Measurements from ENCODE around the gene LRFN4. TPM values are rescaled to one million over a fixed set of nuclear protein-coding genes. Genes with fewer than 3 reads are reported as not detected.

LRFN4 gene
- total RNA-seq, 2 donors from 2014 or later = 12.4 to 23.0 TPM

GRCh38 chr11:66845876-66846212 is 11.0 kb upstream of the LRFN4 start:
- Histone ChIP-seq H3K4me1 (ENCODE audit: control insufficient read depth in 1 of 2, low read depth in 2 of 2) (peaks cover 17 to 28% of the 10 kb centered on the region in 2 donors), H3K9me3 (no peaks in the 10 kb centered on the region), H3K27me3 (replicated peaks; ENCODE audit: insufficient read depth) (no peaks in the 10 kb centered on the region), H3K36me3 (peaks cover 16% of the 10 kb centered on the region), H3K27ac (no peak overlapping the region), H3K4me3 (no peak overlapping the region)
- TF ChIP-seq CTCF (IDR thresholded peaks at IDR 0.05) = no peak
- ATAC-seq (ENCODE audit: insufficient number of reproducible peaks, low FRiP score, low read depth) = no peak
- no peak for DNase-seq (ENCODE audit: low spot score)

- no peak for TF ChIP-seq CTCF (IDR thresholded peaks at IDR 0.05)
- no peaks in the 10 kb centered on the region for H3K27me3 ChIP-seq (replicated peaks; ENCODE audit: insufficient read depth)
- ATAC-seq (ENCODE audit: insufficient number of reproducible peaks, low FRiP score, low read depth) (no peak), DNase-seq (ENCODE audit: low spot score) (no peak)
- no peak overlapping the region for H3K4me3 ChIP-seq
- peaks cover 16% of the 10 kb centered on the region for H3K36me3 ChIP-seq
- H3K4me1 ChIP-seq (ENCODE audit: control insufficient read depth in 1 of 2, low read depth in 2 of 2) = peaks cover 16 to 22% of the 10 kb centered on the region in 2 donors
- H3K27ac ChIP-seq = no peak overlapping the region
- H3K9me3 ChIP-seq = no peaks in the 10 kb centered on the region
Measured at GRCh38 chr11:66846671-66847091, 10.2 kb upstream of the LRFN4 start.

- Histone ChIP-seq H3K4me1 (ENCODE audit: control insufficient read depth in 1 of 2, low read depth in 2 of 2) (peaks cover 8 to 12% of the 10 kb centered on the region in 2 donors), H3K36me3 (peaks cover 16% of the 10 kb centered on the region), H3K27ac (no peak overlapping the region), H3K4me3 (no peak overlapping the region), H3K9me3 (no peaks in the 10 kb centered on the region), H3K27me3 (replicated peaks; ENCODE audit: insufficient read depth) (no peaks in the 10 kb centered on the region)
- DNase-seq (ENCODE audit: low spot score) (no peak), ATAC-seq (ENCODE audit: insufficient number of reproducible peaks, low FRiP score, low read depth) (no peak)
- no peak for TF ChIP-seq CTCF (IDR thresholded peaks at IDR 0.05)
Measured at GRCh38 chr11:66847461-66848232, 9.2 kb upstream of the LRFN4 start.

- TF ChIP-seq CTCF (IDR thresholded peaks at IDR 0.05) = no peak
- Histone ChIP-seq H3K4me3 (no peak overlapping the region), H3K27ac (no peak overlapping the region), H3K9me3 (no peaks in the 10 kb centered on the region), H3K27me3 (replicated peaks; ENCODE audit: insufficient read depth) (no peaks in the 10 kb centered on the region), H3K4me1 (ENCODE audit: control insufficient read depth in 1 of 2, low read depth in 2 of 2) (peaks cover 7 to 11% of the 10 kb centered on the region in 2 donors), H3K36me3 (peaks cover 16% of the 10 kb centered on the region)
- ATAC-seq (ENCODE audit: insufficient number of reproducible peaks, low FRiP score, low read depth) (no peak), DNase-seq (ENCODE audit: low spot score) (no peak)
Measured at GRCh38 chr11:66848671-66849500, 8.0 kb upstream of the LRFN4 start.

GRCh38 chr11:66849501-66850234 is 7.2 kb upstream of the LRFN4 start:
- Histone ChIP-seq H3K9me3 (no peaks in the 10 kb centered on the region), H3K4me3 (no peak overlapping the region), H3K27me3 (replicated peaks; ENCODE audit: insufficient read depth) (no peaks in the 10 kb centered on the region), H3K36me3 (peaks cover 16% of the 10 kb centered on the region), H3K27ac (no peak overlapping the region), H3K4me1 (ENCODE audit: control insufficient read depth in 1 of 2, low read depth in 2 of 2) (peaks cover 0 to 3% of the 10 kb centered on the region in 2 donors)
- no peak for DNase-seq (ENCODE audit: low spot score)
- no peak for ATAC-seq (ENCODE audit: insufficient number of reproducible peaks, low FRiP score, low read depth)
- no peak for TF ChIP-seq CTCF (IDR thresholded peaks at IDR 0.05)
